Endothelial cell of umbilical vein (primary cell): ENCODE data around the gene IRF2. TPM values are rescaled to one million over a fixed set of nuclear protein-coding genes. Genes with fewer than 3 reads are reported as not detected.

Experiments used
- BruUV-seq: library from RNA; stranded (reverse); fragments of 400-500 nt; replicated peaks from 2 replicates; lab custom pipeline; 2021; lab: Mats Ljungman, UMichigan
- CTCF ChIA-PET: fragments of 300-600, 350-600 bp; sonication (Branson Sonifier 250); formaldehyde crosslinking; loops from one replicate; lab custom pipeline; 2021; ENCODE audit warnings: antibody characterized with exemption, inconsistent platforms; lab: Charles Lee
- POLR2A ChIA-PET: fragments of 300-600, 350-600 bp; sonication (Branson Sonifier 250); formaldehyde crosslinking; loops from one replicate; lab custom pipeline; 2021; ENCODE audit warnings: antibody characterized with exemption, inconsistent platforms; lab: Charles Lee
- DNase-seq: peaks from one replicate; pipeline ENCODE4 v3.0.0-alpha.2; 2011; ENCODE audit warnings: low read depth, low spot score
- FAIRE-seq: peaks from 2 replicates; lab custom pipeline; 2011; peaks lifted over from hg19 to GRCh38; lab: Jason Lieb, UNC
- H2AFZ ChIP-seq: 2 replicates; pipeline ENCODE4 v1.6.0; 2012; ENCODE audit warnings: low read depth, low read length, control low read depth, inconsistent platforms
- H3K27ac ChIP-seq: 2 replicates; pipeline ENCODE4 v1.5.1; 2011; ENCODE audit warnings: low read depth, mild to moderate bottlenecking, control low read depth, low read length, moderate library complexity; ENCODE audit not compliant: insufficient read depth
- H3K27me3 ChIP-seq, 2 experiments: 2 replicates each; pipeline versions ENCODE4 v1.6.0 to v1.6.1; 2011; ENCODE audit warnings: low read length in 2 of 2, mixed read lengths in 1 of 2; ENCODE audit not compliant: control insufficient read depth in 2 of 2, insufficient read depth in 2 of 2
- H3K36me3 ChIP-seq, 2 experiments: 2 replicates in 1 of 2; 3 replicates in 1 of 2; pipeline ENCODE4 v1.5.1; 2011; ENCODE audit warnings: low read length in 2 of 2, mild to moderate bottlenecking in 1 of 2, moderate library complexity in 1 of 2; ENCODE audit not compliant: control insufficient read depth in 2 of 2, insufficient read depth in 2 of 2; ENCODE audit errors: extremely low read depth in 1 of 2
- H3K4me1 ChIP-seq: 3 replicates; pipeline ENCODE4 v1.5.1; 2011; ENCODE audit warnings: mild to moderate bottlenecking, low read length; ENCODE audit not compliant: control insufficient read depth, insufficient read depth; ENCODE audit errors: extremely low read depth
- H3K4me2 ChIP-seq: 2 replicates; pipeline ENCODE4 v1.6.1; 2011; ENCODE audit warnings: low read length, control low read depth, mixed read lengths; ENCODE audit not compliant: insufficient read depth
- H3K4me3 ChIP-seq, 3 experiments: fragments of 200-600 bp in 1 of 3; sonication (generic), shearing (Covaris generic) in 1 of 3; replicated peaks in 1 of 3; 2 replicates each; pipeline ENCODE4 v1.5.1; 2011 to 2016; ENCODE audit warnings: control low read depth in 3 of 3, low read length in 3 of 3, mild to moderate bottlenecking in 2 of 3, inconsistent platforms in 1 of 3, low read depth in 1 of 3, moderate library complexity in 1 of 3; ENCODE audit not compliant: insufficient read depth in 1 of 3
- H3K79me2 ChIP-seq: 2 replicates; pipeline ENCODE4 v1.6.0; 2012; ENCODE audit warnings: low read length, inconsistent platforms; ENCODE audit not compliant: control insufficient read depth, insufficient read depth
- H3K9ac ChIP-seq: replicated peaks from 2 replicates; pipeline ENCODE3; 2011; ENCODE audit warnings: low read length, control low read depth; ENCODE audit not compliant: insufficient read depth; ENCODE audit errors: extremely low read depth
- H3K9me1 ChIP-seq: replicated peaks from 3 replicates; pipeline ENCODE4 v1.6.0; 2011; ENCODE audit warnings: mild to moderate bottlenecking, low read length; ENCODE audit not compliant: control insufficient read depth, insufficient read depth; ENCODE audit errors: extremely low read depth
- H3K9me3 ChIP-seq: replicated peaks from 2 replicates; pipeline ENCODE4 v1.5.1; 2012; ENCODE audit warnings: low read length, inconsistent platforms; ENCODE audit not compliant: control insufficient read depth, insufficient read depth
- H4K20me1 ChIP-seq: replicated peaks from 2 replicates; pipeline ENCODE3; 2011; ENCODE audit warnings: mild to moderate bottlenecking, low read length; ENCODE audit not compliant: control insufficient read depth, insufficient read depth; ENCODE audit errors: extremely low read depth
- CTCF ChIP-seq, 2 donors: IDR thresholded peaks; 1 replicate in 1 of 2; 2 replicates in 1 of 2; pipeline ENCODE4 v1.5.1; 2011; ENCODE audit warnings: low read length in 2 of 2, mild to moderate bottlenecking in 2 of 2, moderate library complexity in 2 of 2, control low read depth in 1 of 2, inconsistent platforms in 1 of 2, low read depth in 1 of 2; ENCODE audit not compliant: insufficient read depth in 1 of 2; ENCODE audit errors: extremely low read depth in 1 of 2
- EZH2 ChIP-seq: IDR thresholded peaks from 2 replicates; pipeline ENCODE4 v1.6.1; 2012; ENCODE audit warnings: borderline replicate concordance, low read depth, mild to moderate bottlenecking, moderate library complexity, low read length, inconsistent platforms; ENCODE audit not compliant: severe bottlenecking
- FOS ChIP-seq: IDR thresholded peaks from 2 replicates; pipeline ENCODE4 v1.6.1; 2011; ENCODE audit warnings: mild to moderate bottlenecking, low read length, moderate library complexity, borderline replicate concordance; ENCODE audit not compliant: insufficient read depth
- GATA2 ChIP-seq: IDR thresholded peaks from 2 replicates; pipeline ENCODE4 v1.7.0; 2011; ENCODE audit warnings: low read depth, mild to moderate bottlenecking, moderate library complexity, mixed read lengths, low read length; ENCODE audit not compliant: insufficient read length, insufficient read depth
- JUN ChIP-seq: IDR thresholded peaks from 2 replicates; pipeline ENCODE4 v1.6.1; 2011; ENCODE audit warnings: borderline replicate concordance, low read depth; ENCODE audit not compliant: insufficient read length, insufficient read depth
- MYC ChIP-seq: IDR thresholded peaks from one replicate; pipeline ENCODE4 v1.6.1; 2011; ENCODE audit warnings: mild to moderate bottlenecking, low read depth, low read length
- POLR2A ChIP-seq: IDR thresholded peaks from 2 replicates; pipeline ENCODE4 v1.6.1; 2012; ENCODE audit warnings: low read depth, mild to moderate bottlenecking, control low read depth, low read length
- POLR2AphosphoS5 ChIP-seq: IDR thresholded peaks from 2 replicates; pipeline ENCODE4 v1.6.1; 2012; ENCODE audit warnings: low read depth, mild to moderate bottlenecking, control low read depth, low read length, moderate library complexity; ENCODE audit not compliant: insufficient read depth
- dilution Hi-C: fragments of 300-500 bp; cut with MboI; formaldehyde crosslinking; loops from one replicate; pipeline ENCODE4 v1.15.0; 2019; ENCODE audit warnings: low sequenced_read_pairs; ENCODE audit not compliant: extremely low pct_ligation_motif_present
- intact Hi-C: fragments of 100-400 bp; cut with micrococcal nuclease; formaldehyde crosslinking; loops from one replicate; pipeline ENCODE4 v1.10.0; 2022
- polyA plus RNA-seq, 4 experiments: library from polyadenylated mRNA; depleted of rRNA in 3 of 4; stranded (reverse) in 3 of 4; unstranded in 1 of 4; fragments of >200 nt; gene quantifications; 2 replicates each; pipeline versions ENCODE4 v1.2.1 to v1.2.3, GENCODE V29; 2011 to 2012; ENCODE audit warnings: missing spikeins in 1 of 4
- total RNA-seq: library from RNA; stranded (reverse); gene quantifications from 2 replicates; pipeline ENCODE4 v1.2.3, GENCODE V29; 2021
- TF ChIP-seq, protein P1 (sequence below): IDR thresholded peaks from 2 replicates; pipeline ENCODE4 v1.6.1; 2011; ENCODE audit not compliant: insufficient read depth, insufficient read length

The IRF2 gene
- total and polyA plus RNA-seq, 2 donors (not counting 3 experiments of a cell fraction or from before 2014, with no cell fraction given), result 26.9 to 27.6 TPM

DNA sequence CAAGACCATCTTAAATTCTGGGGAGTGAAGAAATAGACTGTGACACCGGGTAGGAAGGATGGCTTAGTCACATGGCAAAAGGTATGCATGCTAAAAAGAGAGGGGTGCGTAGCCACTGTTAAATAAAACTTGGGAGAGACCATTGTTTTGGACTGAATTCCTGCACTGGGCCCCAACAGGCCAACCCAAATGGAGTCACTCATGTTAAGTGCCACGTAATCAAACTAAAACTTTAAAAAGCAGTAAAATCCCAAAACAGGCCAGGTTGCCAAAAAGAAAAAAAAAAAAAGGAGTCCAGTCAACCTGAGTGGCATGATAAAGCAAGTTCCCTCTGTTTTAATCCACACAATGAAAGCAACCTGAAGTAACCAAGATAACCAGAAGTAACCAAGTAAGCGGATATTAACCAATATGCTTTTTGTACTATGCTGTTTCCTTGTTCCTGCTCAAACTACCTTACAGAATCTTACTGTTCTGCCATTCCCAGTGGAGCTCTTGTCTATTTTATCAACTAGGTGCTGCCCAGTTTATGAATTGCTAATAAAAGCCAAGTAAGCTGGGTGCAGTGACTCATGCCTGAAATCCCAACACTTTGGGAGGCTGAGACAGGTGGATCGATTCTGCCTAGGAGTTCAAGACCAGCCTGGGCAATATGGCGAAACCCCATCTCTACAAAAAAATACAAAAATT lies 132.0 kb downstream of the IRF2 start:
- Histone ChIP-seq H3K4me1 (peaks cover 8% of the 10 kb centered on the region), H3K79me2 (no peaks in the 10 kb centered on the region), H3K9ac (no peak overlapping the region), H3K27ac (no peak overlapping the region), H2AFZ (no peak overlapping the region), H3K9me3 (no peaks in the 10 kb centered on the region), H3K36me3 (no peaks in the 10 kb centered on the region), H4K20me1 (no peaks in the 10 kb centered on the region), H3K27me3 (no peaks in the 10 kb centered on the region), H3K9me1 (no peaks in the 10 kb centered on the region), H3K4me3 (no peak overlapping the region), H3K4me2 (no peak overlapping the region)
- dilution Hi-C loops (no loop called here), intact Hi-C loops (no loop called here)
- FAIRE-seq (no peak), DNase-seq (no peak)
- TF ChIP-seq POLR2A (no peak), EZH2 (no peak), POLR2AphosphoS5 (no peak), GATA2 (no peak), MYC (no peak), JUN (no peak), FOS (no peak), CTCF (IDR thresholded peaks at IDR 0.05; ENCODE audit: extremely low read depth in 1 of 2, insufficient read depth in 1 of 2, low read depth in 1 of 2, low read length in 2 of 2) (no peak)
- TF ChIP-seq, protein P1, sequence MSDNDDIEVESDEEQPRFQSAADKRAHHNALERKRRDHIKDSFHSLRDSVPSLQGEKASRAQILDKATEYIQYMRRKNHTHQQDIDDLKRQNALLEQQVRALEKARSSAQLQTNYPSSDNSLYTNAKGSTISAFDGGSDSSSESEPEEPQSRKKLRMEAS, result no peak
- CTCF ChIA-PET, result interaction anchor here (1.3 to 1.7 kb wide), 2 partner anchors 11 to 17 kb away, joined by 4 to 6 read pairs; no protein-coding TSS in a partner anchor
- BruUV-seq, result no TSS peak
- POLR2A ChIA-PET, result no interaction called here
